Measurements from ENCODE around the gene LLGL1. TPM values are rescaled to one million over a fixed set of nuclear protein-coding genes. Genes with fewer than 3 reads are reported as not detected.

LLGL1 gene
- total and polyA plus RNA-seq, 2 donors (not counting 1 experiment from before 2014, with no cell fraction given) = 14.9 to 15.2 TPM

DNA sequence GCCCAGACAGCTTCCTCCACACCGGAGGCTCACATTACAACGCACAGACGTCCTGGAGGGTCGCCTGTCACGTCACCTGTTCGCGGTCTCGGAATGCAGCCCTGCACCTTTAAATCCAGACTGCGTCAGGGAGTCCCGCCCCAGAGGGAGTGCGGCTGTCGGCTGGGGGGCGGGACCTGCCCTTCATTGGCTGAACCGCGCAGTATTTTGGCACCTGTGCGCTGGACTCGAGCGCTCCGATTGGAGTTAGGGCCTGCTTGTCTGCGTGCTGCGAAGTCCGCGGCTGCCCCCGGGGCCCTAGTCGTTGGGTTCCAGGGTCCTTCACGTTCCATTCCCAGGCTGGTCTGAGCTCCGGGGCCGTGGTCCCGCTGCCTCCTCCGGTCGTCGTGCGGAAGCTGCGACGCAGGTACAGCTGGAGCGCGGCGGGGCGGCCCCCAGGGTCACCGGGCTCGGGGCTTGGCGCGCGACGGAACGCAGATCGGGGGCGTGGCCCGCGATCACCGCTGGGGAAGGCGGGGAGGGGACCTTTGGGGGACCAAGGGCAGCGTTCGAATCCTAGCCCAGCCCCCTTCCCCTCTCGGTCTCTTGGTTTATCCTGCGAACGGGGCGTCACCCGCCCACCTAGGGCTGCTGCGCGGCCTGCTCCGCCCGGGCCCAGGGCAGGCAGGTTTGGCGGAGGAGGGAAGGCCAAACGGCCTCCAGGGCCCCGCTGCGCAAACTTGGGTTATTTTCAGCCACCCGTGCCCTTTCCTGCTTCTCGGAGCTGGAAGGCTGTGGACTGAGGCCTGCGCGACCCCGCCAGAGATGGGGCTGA is 35.1 kb downstream of the LLGL1 start, which contains the start of gene MIEF2:
MIEF2 (plus strand) TSS at position 331 of the 814 bp plus-strand sequence. CDS start 2,059 bp downstream, outside the sequence.
- Histone ChIP-seq H4K20me1 (ENCODE audit: control insufficient read depth, insufficient read depth, low read length, poor library complexity, severe bottlenecking) (peaks cover 28% of the 10 kb centered on the region), H3K27ac (ENCODE audit: low read length in 2 of 2) (peak within 1 kb of the TSS; percentile 84 to 89), H3K9me3 (ENCODE audit: control extremely low read depth in 1 of 3, control insufficient read depth in 2 of 3, insufficient read depth in 1 of 3, low read length in 2 of 3) (no peaks in the 10 kb centered on the region), H3K4me3 (ENCODE audit: control extremely low read depth in 1 of 5, extremely low read depth in 1 of 5, insufficient read depth in 1 of 5, low read depth in 2 of 5, low read length in 4 of 5) (peak within 1 kb of the TSS; percentile 45 to 88 (median 77)), H3K4me1 (ENCODE audit: control insufficient read depth in 2 of 2, insufficient read depth in 2 of 2, low read length in 2 of 2) (peaks cover 28 to 43% of the 10 kb centered on the region in 2 donors), H3K9ac (ENCODE audit: low read length) (peak within 1 kb of the TSS; percentile 75), H3K79me2 (ENCODE audit: control insufficient read depth, insufficient read depth, low read length) (peaks cover 56% of the 10 kb centered on the region), H3K4me2 (replicated peaks; ENCODE audit: low read depth, low read length, poor library complexity, severe bottlenecking) (peak within 1 kb of the TSS; percentile 83), H2AFZ (ENCODE audit: insufficient read depth, low read depth, low read length, poor library complexity, severe bottlenecking) (peak within 1 kb of the TSS; percentile 87), H3K27me3 (replicated peaks in 1 of 4; ENCODE audit: control extremely low read depth in 1 of 4, control insufficient read depth in 3 of 4, insufficient read depth in 4 of 4, low read length in 3 of 4) (no peaks in the 10 kb centered on the region), H3K36me3 (replicated peaks in 1 of 2; ENCODE audit: control extremely low read depth in 1 of 2, control insufficient read depth in 1 of 2, extremely low read depth in 1 of 2, insufficient read depth in 2 of 2, low read length in 1 of 2) (peaks cover 0 to 33% of the 10 kb centered on the region in 2 experiments)
- Mint-ChIP-seq H3K27me3 (no peaks in the 10 kb centered on the region), H3K9me3 (ENCODE audit: insufficient read depth) (no peaks in the 10 kb centered on the region), H3K27ac (peak within 1 kb of the TSS; percentile 87), H3K4me3 (peak within 1 kb of the TSS; percentile 86), H3K4me1 (peaks cover 31% of the 10 kb centered on the region)
- ATAC-seq (ENCODE audit: low read depth) (peak; percentile 85), DNase-seq (peak; percentile 94)
- TF ChIP-seq EZH2 (IDR thresholded peaks at IDR 0.05; ENCODE audit: borderline replicate concordance, insufficient read depth, low read depth, low read length, poor library complexity, severe bottlenecking) (no peak), CTCF (IDR thresholded peaks at IDR 0.05) (no peak)
- ChIA-PET CTCF (interaction anchor here (1.2 kb wide), 1 partner anchor 13 kb away, joined by 6 read pairs; no protein-coding TSS in a partner anchor), POLR2A (interaction anchor here (1.0 kb wide), 1 partner anchor 55 kb away, joined by 4 read pairs; the partner anchor contains the start of genes SMCR8 and TOP3A)
- under 1% methylated on average over 72 of the region's 72 CpGs for WGBS (ENCODE audit: insufficient coverage)
- intact Hi-C loops (cut with micrococcal nuclease) = loop anchor here (1.0 kb wide), 2 partner anchors 35 to 55 kb away; partner anchors contain the start of genes LLGL1 and SMCR8

Measured in B cell (primary cell).